Fibroblast of lung (primary cell): Measurements from ENCODE around the gene PIK3AP1. TPM values are rescaled to one million over a fixed set of nuclear protein-coding genes. Genes with fewer than 3 reads are reported as not detected.

ENCODE experiments used
- DNase-seq, 2 donors: peaks; one replicate each; pipeline versions ENCODE4 v3.0.0 to v3.0.0-alpha.2; 2010; ENCODE audit warnings: low read depth in 2 of 2
- H2AFZ ChIP-seq: 2 replicates; pipeline ENCODE4 v1.5.1; 2012; ENCODE audit warnings: low read length, control low read depth, inconsistent platforms
- H3K27ac ChIP-seq: 2 replicates; pipeline ENCODE4 v1.5.1; 2011; ENCODE audit warnings: low read length, control low read depth; ENCODE audit not compliant: insufficient read depth
- H3K27me3 ChIP-seq: 2 replicates; pipeline ENCODE4 v1.5.1; 2011; ENCODE audit warnings: mild to moderate bottlenecking, low read length; ENCODE audit not compliant: control insufficient read depth, insufficient read depth
- H3K36me3 ChIP-seq: 2 replicates; pipeline ENCODE4 v1.5.1; 2011; ENCODE audit warnings: low read length; ENCODE audit not compliant: control insufficient read depth, insufficient read depth
- H3K4me1 ChIP-seq: 2 replicates; pipeline ENCODE4 v1.5.1; 2011; ENCODE audit warnings: low read length; ENCODE audit not compliant: control insufficient read depth, insufficient read depth; ENCODE audit errors: extremely low read depth
- H3K4me2 ChIP-seq: 2 replicates; pipeline ENCODE4 v1.5.1; 2011; ENCODE audit warnings: low read length, control low read depth; ENCODE audit not compliant: insufficient read depth; ENCODE audit errors: extremely low read depth
- H3K4me3 ChIP-seq, 4 experiments: fragments of 200-600 bp in 1 of 4; sonication (generic) in 1 of 4; replicated peaks in 1 of 4; 2 replicates each; pipeline ENCODE4 v1.5.1; 2011 to 2016; ENCODE audit warnings: low read length in 4 of 4, low read depth in 3 of 4, mild to moderate bottlenecking in 3 of 4, control low read depth in 2 of 4, inconsistent platforms in 1 of 4, mixed read lengths in 1 of 4; ENCODE audit not compliant: insufficient read depth in 1 of 4; ENCODE audit errors: control extremely low read depth in 1 of 4
- H3K79me2 ChIP-seq: 2 replicates; pipeline ENCODE4 v1.5.1; 2012; ENCODE audit warnings: mild to moderate bottlenecking, low read length, inconsistent platforms; ENCODE audit not compliant: control insufficient read depth, insufficient read depth
- H3K9ac ChIP-seq: 2 replicates; pipeline ENCODE4 v1.5.1; 2011; ENCODE audit warnings: mild to moderate bottlenecking, low read length, control low read depth; ENCODE audit not compliant: insufficient read depth
- H3K9me3 ChIP-seq: 2 replicates; pipeline ENCODE4 v1.5.1; 2012; ENCODE audit warnings: low read depth, low read length; ENCODE audit not compliant: control insufficient read depth, insufficient read depth
- H4K20me1 ChIP-seq: 2 replicates; pipeline ENCODE4 v1.5.1; 2011; ENCODE audit warnings: low read length; ENCODE audit not compliant: control insufficient read depth, insufficient read depth; ENCODE audit errors: extremely low read depth
- EZH2 ChIP-seq: IDR thresholded peaks from 2 replicates; pipeline ENCODE4 v1.5.1; 2012; ENCODE audit warnings: low read length, control low read depth, mild to moderate bottlenecking; ENCODE audit errors: missing control alignments
- polyA plus RNA-seq, 2 donors: library from polyadenylated mRNA; depleted of rRNA in 1 of 2; stranded (reverse) in 1 of 2; unstranded in 1 of 2; fragments of >200 nt; gene quantifications; 2 replicates each; pipeline ENCODE4 v1.2.1, GENCODE V29; 2011 to 2012; ENCODE audit warnings: missing spikeins in 1 of 2
- total RNA-seq: library from RNA; depleted of rRNA; stranded (reverse); fragments of >200 nt; gene quantifications from 2 replicates; pipeline ENCODE4 v1.2.1, GENCODE V29; 2014
- TF ChIP-seq, protein P1 (sequence below), 2 donors: IDR thresholded peaks in 1 of 2; conservative IDR thresholded peaks in 1 of 2; 1 replicate in 1 of 2; 2 replicates in 1 of 2; pipeline ENCODE4 v1.5.1; 2011 to 2012; ENCODE audit warnings: low read length in 2 of 2, control low read depth in 1 of 2, inconsistent platforms in 1 of 2, low read depth in 1 of 2, mild to moderate bottlenecking in 1 of 2

PIK3AP1 gene
- total and polyA plus RNA-seq, 2 donors (not counting 1 experiment from before 2014, with no cell fraction given) = 0.17 to 0.24 TPM

DNA sequence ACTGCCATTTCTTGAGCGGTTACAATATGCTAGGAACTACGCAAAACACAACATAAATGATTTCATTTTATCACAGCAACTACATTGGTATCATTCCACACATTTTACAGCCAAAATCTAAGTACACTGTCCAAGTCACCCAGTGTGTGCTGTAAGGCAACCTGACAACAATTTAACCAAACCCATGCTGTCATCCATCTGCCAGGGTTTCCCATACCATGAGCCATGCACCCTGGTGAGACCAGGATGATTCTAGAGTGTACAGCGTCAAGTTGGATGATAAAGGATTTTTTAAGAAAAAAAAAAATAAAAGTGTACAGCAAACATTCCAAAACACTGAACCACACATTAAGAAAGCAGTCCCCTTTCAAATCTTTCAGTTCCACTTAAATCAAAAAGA is 52.9 kb downstream of the PIK3AP1 start:
- TF ChIP-seq, protein P1, sequence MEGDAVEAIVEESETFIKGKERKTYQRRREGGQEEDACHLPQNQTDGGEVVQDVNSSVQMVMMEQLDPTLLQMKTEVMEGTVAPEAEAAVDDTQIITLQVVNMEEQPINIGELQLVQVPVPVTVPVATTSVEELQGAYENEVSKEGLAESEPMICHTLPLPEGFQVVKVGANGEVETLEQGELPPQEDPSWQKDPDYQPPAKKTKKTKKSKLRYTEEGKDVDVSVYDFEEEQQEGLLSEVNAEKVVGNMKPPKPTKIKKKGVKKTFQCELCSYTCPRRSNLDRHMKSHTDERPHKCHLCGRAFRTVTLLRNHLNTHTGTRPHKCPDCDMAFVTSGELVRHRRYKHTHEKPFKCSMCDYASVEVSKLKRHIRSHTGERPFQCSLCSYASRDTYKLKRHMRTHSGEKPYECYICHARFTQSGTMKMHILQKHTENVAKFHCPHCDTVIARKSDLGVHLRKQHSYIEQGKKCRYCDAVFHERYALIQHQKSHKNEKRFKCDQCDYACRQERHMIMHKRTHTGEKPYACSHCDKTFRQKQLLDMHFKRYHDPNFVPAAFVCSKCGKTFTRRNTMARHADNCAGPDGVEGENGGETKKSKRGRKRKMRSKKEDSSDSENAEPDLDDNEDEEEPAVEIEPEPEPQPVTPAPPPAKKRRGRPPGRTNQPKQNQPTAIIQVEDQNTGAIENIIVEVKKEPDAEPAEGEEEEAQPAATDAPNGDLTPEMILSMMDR (conservative IDR thresholded peaks at IDR 0.05 in 1 of 2, IDR thresholded peaks at IDR 0.05 in 1 of 2; ENCODE audit: low read depth in 1 of 2, low read length in 2 of 2) = no peak
- TF ChIP-seq EZH2 = no peak
- H3K27ac ChIP-seq = no peak overlapping the region
- H3K27me3 ChIP-seq = no peaks in the 10 kb centered on the region
- peaks cover 3% of the 10 kb centered on the region for H3K4me1 ChIP-seq
- H3K4me2 ChIP-seq = no peak overlapping the region
- H3K36me3 ChIP-seq = no peaks in the 10 kb centered on the region
- no peaks in the 10 kb centered on the region for H3K9me3 ChIP-seq
- no peak overlapping the region for H2AFZ ChIP-seq
- H3K9ac ChIP-seq = no peak overlapping the region
- H3K79me2 ChIP-seq = no peaks in the 10 kb centered on the region
- no peak overlapping the region for H3K4me3 ChIP-seq
- peak in 1 of 2 donors; percentile 69 for DNase-seq
- H4K20me1 ChIP-seq = no peaks in the 10 kb centered on the region

DNA sequence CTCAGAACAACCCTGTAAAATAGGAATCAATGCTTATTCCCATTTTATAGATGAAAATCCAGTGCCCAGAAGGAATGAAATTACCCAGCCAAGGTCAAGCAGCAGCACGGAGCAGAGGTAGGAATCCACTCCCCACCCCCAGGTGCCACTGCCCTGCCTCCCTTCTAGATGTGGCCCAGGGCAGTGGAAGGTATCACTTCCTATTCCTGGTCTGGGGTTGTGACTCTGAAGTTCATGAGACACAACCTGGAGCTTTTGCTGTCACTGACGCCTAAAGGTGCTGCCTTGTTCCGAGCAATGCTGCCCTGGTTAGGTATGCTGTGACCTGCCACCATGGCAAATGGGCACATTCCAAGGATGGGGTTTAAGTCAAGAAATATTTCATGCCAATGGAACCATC is 53.6 kb downstream of the PIK3AP1 start:
- no peaks in the 10 kb centered on the region for H3K9me3 ChIP-seq
- H3K4me1 ChIP-seq = peaks cover 3% of the 10 kb centered on the region
- H3K9ac ChIP-seq = no peak overlapping the region
- no peaks in the 10 kb centered on the region for H3K79me2 ChIP-seq
- H3K4me2 ChIP-seq = no peak overlapping the region
- H2AFZ ChIP-seq = no peak overlapping the region
- no peaks in the 10 kb centered on the region for H3K36me3 ChIP-seq
- no peak for DNase-seq
- no peak overlapping the region for H3K4me3 ChIP-seq
- TF ChIP-seq, protein P1 (conservative IDR thresholded peaks at IDR 0.05 in 1 of 2, IDR thresholded peaks at IDR 0.05 in 1 of 2; ENCODE audit: low read depth in 1 of 2, low read length in 2 of 2) = no peak
- no peak for TF ChIP-seq EZH2
- H3K27me3 ChIP-seq = no peaks in the 10 kb centered on the region
- no peaks in the 10 kb centered on the region for H4K20me1 ChIP-seq
- H3K27ac ChIP-seq = no peak overlapping the region

DNA sequence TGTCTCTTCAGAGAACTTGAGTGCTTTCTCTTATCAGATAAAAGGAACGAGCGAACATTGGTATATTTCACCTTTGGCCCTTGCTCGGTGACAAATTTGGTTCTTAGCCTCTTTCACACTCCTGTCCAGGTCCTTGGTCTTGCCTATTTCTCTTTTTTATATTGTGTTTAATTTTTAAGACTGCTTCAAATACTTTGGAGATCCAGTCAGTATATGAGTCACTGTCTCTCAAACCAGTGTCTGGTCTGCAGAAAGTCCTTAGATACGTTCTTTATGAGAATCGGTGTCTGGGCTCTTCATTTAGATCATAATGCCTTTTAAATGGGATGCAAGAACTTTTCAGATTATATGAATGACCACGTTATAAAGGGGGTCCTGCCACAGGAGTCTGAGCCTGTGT is 55.0 kb downstream of the PIK3AP1 start:
- no peaks in the 10 kb centered on the region for H3K9me3 ChIP-seq
- no peaks in the 10 kb centered on the region for H4K20me1 ChIP-seq
- no peak overlapping the region for H3K4me3 ChIP-seq
- no peaks in the 10 kb centered on the region for H3K79me2 ChIP-seq
- H3K27ac ChIP-seq = no peak overlapping the region
- no peaks in the 10 kb centered on the region for H3K36me3 ChIP-seq
- H3K9ac ChIP-seq = no peak overlapping the region
- no peaks in the 10 kb centered on the region for H3K27me3 ChIP-seq
- H3K4me2 ChIP-seq = no peak overlapping the region
- TF ChIP-seq, protein P1 (conservative IDR thresholded peaks at IDR 0.05 in 1 of 2, IDR thresholded peaks at IDR 0.05 in 1 of 2; ENCODE audit: low read depth in 1 of 2, low read length in 2 of 2) = no peak
- no peak for TF ChIP-seq EZH2
- H2AFZ ChIP-seq = no peak overlapping the region
- DNase-seq = peak in 1 of 2 donors; percentile 91
- H3K4me1 ChIP-seq = peaks cover 3% of the 10 kb centered on the region
